BJ (cell line): Measurements from ENCODE around the gene COL4A5. TPM values are rescaled to one million over a fixed set of nuclear protein-coding genes. Genes with fewer than 3 reads are reported as not detected.

Source experiments
- CTCF ChIA-PET: fragments of 350-600 bp; formaldehyde crosslinking; extraction: SDS; loops from one replicate; lab custom pipeline; 2021; ENCODE audit warnings: antibody characterized with exemption, inconsistent platforms; lab: Yijun Ruan, JAX
- POLR2A ChIA-PET: fragments of 300-600 bp; sonication (Branson Sonifier 250); formaldehyde crosslinking; extraction: SDS; loops from one replicate; lab custom pipeline; 2021; ENCODE audit warnings: antibody characterized with exemption; lab: Charles Lee
- DNase-seq: peaks from one replicate; pipeline ENCODE4 v3.0.0-alpha.2; 2011; ENCODE audit warnings: low read depth
- H3K27me3 ChIP-seq: 2 replicates; pipeline ENCODE4 v1.6.0; 2011; ENCODE audit warnings: low read length; ENCODE audit not compliant: control insufficient read depth, insufficient read depth
- H3K36me3 ChIP-seq: 2 replicates; pipeline ENCODE4 v1.5.1; 2011; ENCODE audit warnings: low read length; ENCODE audit not compliant: control insufficient read depth, insufficient read depth
- H3K4me3 ChIP-seq: 2 replicates; pipeline ENCODE4 v1.5.1; 2011; ENCODE audit warnings: low read depth, mild to moderate bottlenecking, control low read depth, low read length
- polyA plus RNA-seq: library from polyadenylated mRNA; depleted of rRNA; stranded (reverse); fragments of >200 nt; gene quantifications from 2 replicates; pipeline ENCODE4 v1.2.3, GENCODE V29; 2011
- TF ChIP-seq, protein P1 (sequence below): IDR thresholded peaks from 2 replicates; pipeline ENCODE4 v1.5.1; 2011; ENCODE audit warnings: low read depth, mild to moderate bottlenecking, control low read depth, inconsistent platforms, low read length, moderate library complexity; ENCODE audit not compliant: insufficient read depth

COL4A5 gene
- polyA plus RNA-seq, 1 experiment, result 13.2 TPM

- Histone ChIP-seq H3K27me3 (no peaks in the 10 kb centered on the region), H3K4me3 (no peak overlapping the region), H3K36me3 (no peaks in the 10 kb centered on the region)
- ChIA-PET POLR2A (no interaction called here), CTCF (no interaction called here)
- DNase-seq, result no peak
- TF ChIP-seq, protein P1, sequence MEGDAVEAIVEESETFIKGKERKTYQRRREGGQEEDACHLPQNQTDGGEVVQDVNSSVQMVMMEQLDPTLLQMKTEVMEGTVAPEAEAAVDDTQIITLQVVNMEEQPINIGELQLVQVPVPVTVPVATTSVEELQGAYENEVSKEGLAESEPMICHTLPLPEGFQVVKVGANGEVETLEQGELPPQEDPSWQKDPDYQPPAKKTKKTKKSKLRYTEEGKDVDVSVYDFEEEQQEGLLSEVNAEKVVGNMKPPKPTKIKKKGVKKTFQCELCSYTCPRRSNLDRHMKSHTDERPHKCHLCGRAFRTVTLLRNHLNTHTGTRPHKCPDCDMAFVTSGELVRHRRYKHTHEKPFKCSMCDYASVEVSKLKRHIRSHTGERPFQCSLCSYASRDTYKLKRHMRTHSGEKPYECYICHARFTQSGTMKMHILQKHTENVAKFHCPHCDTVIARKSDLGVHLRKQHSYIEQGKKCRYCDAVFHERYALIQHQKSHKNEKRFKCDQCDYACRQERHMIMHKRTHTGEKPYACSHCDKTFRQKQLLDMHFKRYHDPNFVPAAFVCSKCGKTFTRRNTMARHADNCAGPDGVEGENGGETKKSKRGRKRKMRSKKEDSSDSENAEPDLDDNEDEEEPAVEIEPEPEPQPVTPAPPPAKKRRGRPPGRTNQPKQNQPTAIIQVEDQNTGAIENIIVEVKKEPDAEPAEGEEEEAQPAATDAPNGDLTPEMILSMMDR, result no peak
Observed at GRCh38 chrX:108666101-108666500, 226.5 kb downstream of the COL4A5 start.

GRCh38 chrX:108671526-108671925 lies 231.9 kb downstream of the COL4A5 start:
- no peak overlapping the region for H3K4me3 ChIP-seq
- no peaks in the 10 kb centered on the region for H3K36me3 ChIP-seq
- TF ChIP-seq, protein P1, result no peak
- H3K27me3 ChIP-seq, result no peaks in the 10 kb centered on the region
- CTCF ChIA-PET, result no interaction called here
- no peak for DNase-seq
- POLR2A ChIA-PET, result no interaction called here

- POLR2A ChIA-PET, result no interaction called here
- no peaks in the 10 kb centered on the region for H3K27me3 ChIP-seq
- no peaks in the 10 kb centered on the region for H3K36me3 ChIP-seq
- CTCF ChIA-PET, result no interaction called here
- DNase-seq, result no peak
- H3K4me3 ChIP-seq, result no peak overlapping the region
- TF ChIP-seq, protein P1, result no peak
Observed at GRCh38 chrX:108696690-108697089, 257.1 kb downstream of the COL4A5 start.

DNA sequence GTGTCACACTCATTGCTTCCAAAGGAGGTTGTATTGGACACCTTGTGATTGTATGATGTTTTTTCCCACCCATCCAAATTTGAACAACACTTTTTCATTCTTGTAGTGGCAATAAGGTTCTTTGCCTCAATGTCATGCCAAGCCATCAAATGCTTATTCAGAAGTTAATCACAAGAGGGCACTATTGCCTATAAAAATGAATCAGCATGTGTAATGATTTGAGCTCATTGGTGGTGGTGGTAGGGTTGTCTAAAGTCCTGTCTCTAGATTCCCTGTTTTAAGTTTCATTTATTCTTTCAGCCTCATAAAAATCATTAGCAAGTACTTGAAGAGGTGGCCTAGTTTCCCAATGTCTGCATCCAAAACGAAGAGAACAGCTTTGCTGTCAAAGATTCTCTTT lies 259.7 kb downstream of the COL4A5 start:
- ChIA-PET POLR2A (no interaction called here), CTCF (interaction anchor here (1.0 to 2.6 kb wide), 3 partner anchors 56 to 776 kb away, joined by 3 to 9 read pairs (median 5); no protein-coding TSS in a partner anchor)
- Histone ChIP-seq H3K27me3 (no peaks in the 10 kb centered on the region), H3K36me3 (no peaks in the 10 kb centered on the region), H3K4me3 (no peak overlapping the region)
- TF ChIP-seq, protein P1, result 0 out of 2 replicates have a peak, but pooled peaks have one; percentile 10
- DNase-seq, result no peak

DNA sequence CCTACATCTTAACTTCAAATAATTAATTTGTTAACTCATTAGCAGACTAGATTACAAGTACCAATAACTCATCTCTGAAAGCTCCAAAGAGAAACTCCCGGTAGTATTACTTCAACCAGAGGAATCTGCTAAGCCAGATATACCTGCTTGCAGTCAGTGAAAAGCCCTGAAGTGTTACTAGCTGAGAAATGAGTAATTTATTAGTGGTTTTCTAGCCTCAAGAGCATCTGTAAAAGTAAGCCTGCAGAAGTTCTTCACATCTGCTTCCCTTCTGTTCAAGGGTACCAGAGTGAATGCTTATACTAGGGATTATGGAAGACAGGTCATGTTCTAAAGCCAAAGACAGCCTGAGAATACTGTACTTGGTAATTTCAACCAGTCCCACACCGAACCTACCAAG lies 262.0 kb downstream of the COL4A5 start:
- Histone ChIP-seq H3K4me3 (no peak overlapping the region), H3K27me3 (no peaks in the 10 kb centered on the region), H3K36me3 (no peaks in the 10 kb centered on the region)
- POLR2A ChIA-PET, result no interaction called here
- no peak for DNase-seq
- TF ChIP-seq, protein P1, result no peak
- CTCF ChIA-PET, result no interaction called here
